Measurements from ENCODE around the gene FAM3B.

GRCh38 chr21:41367301-41367944 lies 50.8 kb downstream of the FAM3B start:
- TF ChIP-seq JUNB (IDR thresholded peaks at IDR 0.05; ENCODE audit: unreplicated experiment) (no peak), EZH2 (IDR thresholded peaks at IDR 0.05; ENCODE audit: low read depth, unreplicated experiment) (no peak), CTCF (conservative IDR thresholded peaks at IDR 0.05; ENCODE audit: low read depth in 2 of 2) (no peak), EZH2phosphoT487 (IDR thresholded peaks at IDR 0.05; ENCODE audit: unreplicated experiment) (no peak), POLR2AphosphoS5 (IDR thresholded peaks at IDR 0.05; ENCODE audit: low read depth) (no peak), REST (IDR thresholded peaks at IDR 0.05; ENCODE audit: unreplicated experiment) (no peak), ETS1 (IDR thresholded peaks at IDR 0.05) (no peak), ZNF114 (CRISPR knock-in tag; IDR thresholded peaks at IDR 0.05) (no peak), NANOG (IDR thresholded peaks at IDR 0.05; ENCODE audit: borderline replicate concordance) (no peak)

Data from GM23338 (cell line).